Mucosa of gallbladder (tissue), 1 donor: Measurements from ENCODE around the gene MARCHF11. TPM values are rescaled to one million over a fixed set of nuclear protein-coding genes. Genes with fewer than 3 reads are reported as not detected.

Source experiments
- DNase-seq: peaks from one replicate; pipeline ENCODE4 v3.0.0-alpha.2; 2020; ENCODE audit warnings: low spot score
- total RNA-seq: library from RNA; stranded (reverse); gene quantifications from one replicate; pipeline ENCODE4 v1.2.1, GENCODE V29; 2021
- donor health status: DM: no; HTN: no; CAD: no.

Gene MARCHF11, protein sequence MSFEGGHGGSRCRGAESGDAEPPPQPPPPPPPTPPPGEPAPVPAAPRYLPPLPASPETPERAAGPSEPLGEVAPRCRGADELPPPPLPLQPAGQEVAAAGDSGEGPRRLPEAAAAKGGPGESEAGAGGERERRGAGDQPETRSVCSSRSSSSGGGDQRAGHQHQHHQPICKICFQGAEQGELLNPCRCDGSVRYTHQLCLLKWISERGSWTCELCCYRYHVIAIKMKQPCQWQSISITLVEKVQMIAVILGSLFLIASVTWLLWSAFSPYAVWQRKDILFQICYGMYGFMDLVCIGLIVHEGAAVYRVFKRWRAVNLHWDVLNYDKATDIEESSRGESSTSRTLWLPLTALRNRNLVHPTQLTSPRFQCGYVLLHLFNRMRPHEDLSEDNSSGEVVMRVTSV
- not detected for total RNA-seq

DNA sequence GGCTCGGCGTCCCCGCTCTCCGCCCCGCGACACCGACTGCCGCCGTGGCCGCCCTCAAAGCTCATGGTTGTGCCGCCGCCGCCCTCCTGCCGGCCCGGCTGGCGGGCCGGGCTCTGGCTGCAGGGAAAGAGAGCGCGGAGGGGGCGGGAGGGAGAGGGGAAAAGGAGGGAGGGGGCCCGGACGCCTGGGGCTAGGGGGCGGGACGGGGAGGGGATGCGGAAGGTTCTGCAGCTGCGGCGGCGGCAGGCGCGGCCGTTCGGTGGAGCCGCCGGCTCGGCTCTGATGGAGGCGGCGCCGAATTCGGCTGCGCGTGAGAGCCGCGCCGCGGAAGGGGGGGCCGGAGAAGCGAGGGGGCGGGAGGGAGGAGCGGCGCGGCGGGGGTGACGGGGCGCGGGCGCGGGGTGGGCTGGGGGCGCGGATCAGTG is at the start of gene MARCHF11:
Gene MARCHF11, minus strand, starts transcription at position 281 of the 425 bp plus-strand sequence. Its CDS starts 216 bp downstream, at position 65.
- no peak for DNase-seq

DNA sequence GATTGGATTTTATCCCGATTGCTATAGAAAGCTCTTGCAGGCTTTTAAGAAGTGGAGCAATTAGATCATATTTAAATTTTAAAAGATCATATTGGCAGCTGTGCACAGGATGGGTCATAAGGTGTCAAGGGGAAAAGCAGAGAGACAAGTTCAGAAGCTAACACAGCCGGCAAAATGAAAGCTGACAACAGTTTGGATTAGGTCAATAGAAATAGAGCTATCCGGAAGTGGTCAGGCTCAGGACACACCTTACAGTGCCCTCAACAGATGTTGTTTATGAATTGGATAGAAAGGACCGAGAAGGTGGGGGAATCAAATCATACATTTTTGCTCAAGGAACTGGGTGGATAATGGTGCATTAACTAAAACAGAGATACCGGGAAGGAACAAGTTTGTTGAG is 46.3 kb upstream of the MARCHF11 start:
- no peak for DNase-seq

DNA sequence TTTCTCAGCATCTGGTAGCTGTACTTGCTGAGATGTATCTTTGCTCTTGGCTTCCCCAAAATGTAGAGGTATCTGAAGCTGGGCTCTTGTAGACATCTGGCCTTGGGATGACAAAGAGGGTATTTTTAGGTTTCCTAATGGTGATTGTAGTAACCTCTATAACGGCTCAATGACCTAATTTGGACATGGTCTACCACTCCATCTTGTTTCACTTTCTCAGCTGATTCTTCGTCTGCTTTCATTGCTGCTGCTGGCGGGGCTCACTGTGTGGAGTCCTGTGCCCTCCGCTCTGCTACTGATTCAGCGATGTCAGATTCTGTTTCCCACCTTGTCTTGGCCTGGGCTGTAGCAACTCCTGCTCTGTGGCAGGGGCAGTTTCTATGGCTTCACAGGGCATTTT is 12.7 kb upstream of the MARCHF11 start:
- no peak for DNase-seq

DNA sequence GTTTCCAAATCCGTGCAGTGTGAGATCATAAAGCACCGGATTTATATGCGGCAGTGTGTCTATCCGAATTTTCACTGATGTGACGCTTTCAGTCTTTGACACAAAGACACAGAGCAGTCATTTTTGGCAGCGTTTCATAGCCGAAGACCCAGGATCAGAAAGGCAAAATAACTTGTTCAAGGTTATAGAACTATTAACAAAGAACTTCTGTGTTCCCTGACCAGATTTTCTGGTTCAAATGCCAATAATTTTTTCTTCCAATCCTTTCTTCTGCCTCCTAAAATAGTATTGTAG is 1.1 kb upstream of the MARCHF11 start:
- no peak for DNase-seq

DNA sequence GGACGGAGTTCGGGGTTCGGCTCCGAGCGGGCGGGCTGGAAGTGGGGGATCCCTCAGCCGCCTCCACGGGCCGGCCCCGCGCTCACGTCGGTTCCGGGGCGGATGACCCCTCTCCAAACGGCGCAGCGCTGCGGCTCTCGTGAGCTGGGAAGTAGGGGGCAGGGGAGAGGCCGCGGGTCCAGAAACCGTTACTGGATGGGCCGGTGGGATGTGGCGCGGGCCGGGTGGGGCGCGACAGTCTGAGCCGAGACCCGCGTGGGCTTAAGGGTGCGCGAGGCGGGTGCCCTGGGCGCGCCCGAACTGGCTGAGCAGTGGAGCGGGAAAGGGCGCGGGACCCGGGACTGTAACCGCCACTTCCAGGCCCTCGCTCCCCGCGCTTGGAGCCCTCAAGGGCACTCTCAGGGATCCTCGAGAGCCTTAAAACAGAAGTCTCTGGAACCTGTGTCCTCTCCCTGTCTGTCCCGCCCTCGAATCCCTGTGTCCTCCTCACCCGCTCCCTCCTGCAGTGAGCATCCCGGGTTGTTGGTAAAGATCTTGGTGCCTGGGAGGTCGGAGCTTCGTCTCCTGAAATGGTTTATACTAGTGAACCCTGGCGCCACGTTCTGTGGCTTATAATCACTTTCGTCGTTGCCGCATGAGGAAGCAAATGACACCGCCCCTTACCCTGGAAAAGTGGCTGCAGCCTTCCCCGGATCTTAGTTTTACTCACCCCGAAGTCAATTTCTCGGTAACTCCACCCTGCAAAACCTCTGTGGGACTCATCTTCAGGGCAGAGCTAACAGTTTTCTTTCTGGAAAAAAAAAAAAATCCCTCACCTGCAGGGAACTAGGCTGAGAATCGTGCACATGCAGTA is 571 bp upstream of the MARCHF11 start:
- no peak for DNase-seq

DNA sequence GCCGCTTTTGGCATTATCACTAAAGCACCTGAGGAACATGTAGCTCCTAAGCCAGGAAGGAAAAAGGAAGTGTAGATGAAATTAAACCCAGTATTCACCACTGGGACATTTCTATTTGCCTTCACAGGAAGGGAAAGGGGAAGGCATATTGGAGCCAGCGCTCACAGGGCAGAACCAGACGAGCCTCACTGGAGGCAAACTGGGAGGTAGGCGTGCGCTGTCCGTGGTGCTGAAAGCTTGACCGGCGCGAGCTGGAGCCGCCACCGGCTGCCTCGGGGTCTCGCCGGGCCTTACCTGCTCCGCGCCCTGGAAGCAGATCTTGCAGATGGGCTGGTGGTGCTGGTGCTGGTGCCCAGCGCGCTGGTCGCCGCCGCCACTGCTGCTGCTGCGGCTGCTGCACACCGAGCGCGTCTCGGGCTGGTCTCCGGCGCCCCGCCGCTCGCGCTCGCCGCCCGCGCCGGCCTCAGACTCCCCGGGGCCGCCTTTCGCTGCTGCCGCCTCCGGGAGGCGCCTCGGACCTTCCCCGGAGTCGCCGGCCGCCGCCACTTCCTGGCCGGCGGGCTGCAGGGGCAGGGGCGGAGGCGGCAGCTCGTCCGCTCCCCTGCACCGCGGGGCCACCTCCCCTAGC is 732 bp downstream of the MARCHF11 start:
- DNase-seq: peak; percentile 74

DNA sequence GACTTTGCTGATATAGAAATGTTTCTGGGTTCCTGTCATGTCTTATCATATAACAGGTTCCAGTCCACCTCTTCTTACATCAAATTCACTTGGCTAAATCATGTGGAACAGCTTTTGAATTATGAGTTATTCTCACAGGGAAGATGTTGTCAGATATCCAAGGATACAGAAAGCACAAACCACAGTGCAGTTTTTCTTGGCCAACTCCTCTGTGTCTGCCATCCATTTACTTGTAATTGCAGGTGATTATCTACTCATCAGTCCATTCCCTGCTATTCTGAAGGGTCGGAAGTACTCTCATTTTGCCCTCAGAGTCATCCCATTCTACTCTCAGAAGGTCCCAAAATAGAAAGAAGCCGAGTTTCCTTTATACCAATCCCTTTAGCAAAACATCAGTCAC is 10.0 kb downstream of the MARCHF11 start:
- DNase-seq: no peak

DNA sequence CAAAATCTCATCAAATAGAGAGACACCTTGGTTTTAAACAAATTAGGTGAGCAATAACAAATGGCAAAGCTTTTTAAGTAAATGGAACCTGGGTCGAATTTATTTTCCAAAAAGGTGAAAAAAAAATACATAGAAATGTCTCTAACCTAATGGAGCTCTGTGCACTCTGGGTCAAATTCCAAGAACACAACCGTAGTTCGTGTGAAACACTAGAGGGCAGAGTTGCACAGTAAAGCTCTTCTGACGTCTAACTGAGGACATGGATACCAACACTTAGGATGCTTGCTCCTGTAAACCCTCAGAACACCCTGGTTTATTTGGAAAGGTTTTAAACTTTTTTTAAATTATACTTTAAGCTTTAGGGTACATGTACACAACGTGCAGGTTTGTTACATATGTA is 18.9 kb downstream of the MARCHF11 start:
- DNase-seq: peak; percentile 19

DNA sequence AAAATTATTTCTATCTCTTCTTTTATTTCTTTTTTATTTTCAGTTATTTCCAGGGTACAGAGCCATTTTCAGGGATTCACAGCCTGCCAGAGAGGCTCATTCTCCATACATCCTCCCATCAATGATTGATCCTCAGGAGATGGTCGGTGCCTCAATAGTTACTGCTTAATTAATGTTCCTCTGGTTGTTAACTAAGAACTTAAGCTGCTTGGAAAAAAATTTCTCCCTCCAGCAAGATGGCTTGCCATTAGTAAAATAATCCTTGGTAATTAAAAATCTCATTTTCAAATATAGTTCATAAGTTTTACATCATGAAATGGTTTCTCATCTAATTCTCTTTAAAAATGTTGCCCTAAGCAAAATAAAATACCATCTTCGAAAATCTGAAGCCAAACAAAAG is 20.0 kb downstream of the MARCHF11 start:
- no peak for DNase-seq

DNA sequence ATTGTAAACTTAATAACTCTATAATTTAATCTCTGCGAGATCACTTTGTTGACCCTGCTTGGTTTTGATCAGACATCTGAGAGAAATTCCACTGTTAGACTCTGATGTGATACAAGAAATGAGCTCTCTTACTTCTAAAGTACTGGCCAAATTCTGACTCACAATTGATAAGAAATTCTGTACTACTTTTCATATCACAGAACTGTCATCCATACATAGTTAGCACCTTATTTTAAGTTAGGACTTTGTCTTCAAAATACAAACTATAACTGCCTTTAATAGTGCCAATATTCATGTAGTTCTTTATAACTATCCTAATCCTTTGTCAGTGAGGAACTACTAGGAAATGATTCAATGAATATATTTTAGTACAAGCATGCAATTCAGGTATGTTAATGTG is 23.4 kb downstream of the MARCHF11 start:
- no peak for DNase-seq

DNA sequence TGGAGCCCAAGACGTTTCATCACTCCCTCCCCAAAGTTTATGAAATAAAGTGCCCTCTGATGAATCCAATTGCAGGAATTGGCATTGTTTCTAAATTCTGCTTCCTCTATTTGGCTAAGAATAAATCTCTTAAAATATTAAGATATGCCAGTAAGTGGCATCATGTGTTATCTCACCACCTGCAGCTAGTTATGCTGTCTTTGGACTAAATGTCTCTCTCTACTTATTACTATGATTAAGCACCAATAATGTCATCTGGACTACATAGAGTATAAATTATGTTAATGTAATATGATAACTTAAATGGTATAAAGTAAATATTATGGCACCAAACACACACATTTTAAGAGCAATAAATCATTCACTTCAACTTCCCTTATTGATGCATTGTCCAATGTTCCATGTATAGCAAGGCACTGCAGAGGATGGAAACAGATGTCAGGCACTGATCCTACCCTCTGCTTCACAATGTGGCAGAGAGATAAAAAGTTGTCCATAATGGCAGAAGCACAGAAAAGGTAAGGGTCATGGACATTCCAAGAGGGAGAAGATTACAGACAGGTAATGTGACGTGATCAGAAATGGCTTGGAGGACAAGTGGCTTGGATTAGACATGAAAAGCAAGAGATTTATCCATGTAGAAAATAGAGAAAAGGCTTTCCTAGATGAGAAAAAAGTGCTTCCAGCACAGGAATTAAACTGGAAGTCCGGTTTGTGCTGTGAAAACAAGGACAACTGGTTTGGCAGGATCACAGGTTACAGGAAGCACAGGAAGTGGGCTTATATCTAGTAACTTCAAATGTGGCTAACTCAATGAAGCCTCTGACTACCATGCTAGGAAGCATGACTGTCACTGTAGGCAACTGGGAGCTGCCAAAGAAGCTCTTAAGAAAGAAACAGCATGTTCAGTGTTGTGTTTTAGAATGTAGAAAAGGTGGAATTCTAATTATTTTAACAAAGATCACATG is 26.7 kb downstream of the MARCHF11 start:
- DNase-seq: no peak

DNA sequence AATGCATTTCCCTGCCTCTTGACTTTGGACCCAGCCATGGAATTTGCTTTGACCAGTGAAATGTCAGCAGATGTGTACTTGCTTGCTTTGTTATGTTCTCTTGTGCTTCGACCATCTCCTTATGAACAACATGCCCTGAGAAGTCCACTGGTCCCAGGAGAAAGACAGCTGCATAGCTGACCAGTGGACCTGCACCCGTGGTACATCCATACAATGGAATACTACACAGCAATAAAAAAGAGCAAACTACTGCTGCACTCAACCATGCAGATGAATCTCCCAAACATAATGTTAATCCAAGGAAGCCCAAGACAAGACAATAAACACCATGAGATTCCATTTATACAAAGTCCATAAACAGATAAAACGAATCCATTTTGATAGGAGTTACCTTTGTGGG is 30.0 kb downstream of the MARCHF11 start:
- DNase-seq: no peak

DNA sequence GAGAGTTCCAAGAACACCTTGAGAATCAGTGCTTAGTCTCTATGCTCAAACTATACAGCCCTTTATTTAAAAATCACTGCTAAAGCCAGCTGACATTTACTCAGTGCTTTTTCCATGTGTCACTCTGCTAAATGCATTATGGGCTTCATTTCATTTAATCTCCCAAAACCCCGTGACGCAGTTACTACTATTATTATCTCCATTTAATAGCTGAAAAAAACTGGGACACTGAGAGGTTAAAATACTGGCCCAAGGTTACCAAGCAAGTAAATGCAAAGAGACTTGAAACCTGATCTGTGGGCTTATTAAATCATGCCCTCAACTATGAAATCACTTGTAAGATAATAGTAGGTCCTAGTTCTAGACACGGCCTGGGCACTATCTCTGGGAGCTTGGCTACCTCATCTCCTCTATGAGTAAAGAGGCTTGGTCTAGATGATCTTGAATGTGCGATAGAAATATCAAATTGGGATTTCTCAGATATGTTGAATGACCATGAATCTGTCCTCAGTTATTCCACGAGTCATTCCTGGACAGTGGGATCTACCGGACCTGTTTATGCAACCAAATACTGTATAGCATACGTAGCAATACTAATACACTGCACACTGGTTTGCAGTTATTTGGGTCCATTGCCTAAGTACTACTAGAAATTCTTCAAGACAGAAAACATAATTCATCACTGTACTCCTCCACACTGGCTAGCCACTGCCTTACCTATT is 32.3 kb downstream of the MARCHF11 start:
- DNase-seq: no peak

DNA sequence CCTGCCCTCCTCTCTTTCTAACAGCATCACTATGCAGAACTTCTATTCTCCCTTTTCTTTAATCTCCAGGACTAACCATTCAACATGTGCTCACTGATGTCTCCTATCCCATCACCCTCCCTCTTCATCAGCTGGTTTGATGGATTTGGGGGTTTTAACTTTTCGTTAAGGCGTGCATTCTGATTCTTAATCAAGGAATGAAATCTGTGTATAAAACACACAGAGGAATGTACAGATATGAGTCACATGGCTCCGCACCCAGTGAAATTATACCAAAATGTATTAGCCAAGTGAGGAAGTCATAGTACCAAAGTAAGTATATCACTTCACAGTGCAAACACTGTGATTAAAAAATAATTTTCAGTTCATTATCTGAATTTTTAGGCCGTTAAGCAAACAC is 35.2 kb downstream of the MARCHF11 start:
- no peak for DNase-seq

DNA sequence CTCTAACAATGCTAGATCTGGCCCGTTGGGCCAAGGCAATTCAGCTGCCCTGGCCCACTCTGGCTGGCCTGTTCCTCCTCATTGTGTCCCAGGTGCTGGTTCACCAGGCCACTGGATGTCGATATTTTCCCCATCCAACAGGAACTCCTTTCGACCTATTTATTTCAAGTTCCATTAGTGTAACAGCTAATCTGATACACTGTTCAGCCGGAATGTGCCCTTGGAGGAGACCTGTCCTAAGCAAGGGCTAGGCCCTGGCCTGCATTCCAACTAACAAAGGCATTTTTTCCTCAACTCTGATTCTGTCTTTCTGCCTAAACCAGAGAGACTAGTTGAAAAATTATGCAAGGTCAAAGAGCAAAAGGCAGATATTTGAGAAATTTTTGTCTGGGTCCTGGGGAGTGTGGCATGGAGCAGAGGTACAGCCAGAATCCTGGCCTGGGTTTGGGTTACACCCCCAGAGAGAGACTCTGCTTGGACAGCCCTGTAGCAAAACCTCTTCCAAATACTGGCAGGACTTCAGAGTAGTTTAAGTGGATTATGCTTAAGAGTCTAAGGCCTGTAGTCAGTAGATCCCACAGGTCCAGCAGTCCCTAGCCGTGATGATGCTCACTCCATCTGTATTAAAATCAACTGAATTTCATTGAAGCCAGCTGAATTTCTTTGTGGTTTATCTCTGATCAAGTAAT is 36.1 kb downstream of the MARCHF11 start:
- no peak for DNase-seq

DNA sequence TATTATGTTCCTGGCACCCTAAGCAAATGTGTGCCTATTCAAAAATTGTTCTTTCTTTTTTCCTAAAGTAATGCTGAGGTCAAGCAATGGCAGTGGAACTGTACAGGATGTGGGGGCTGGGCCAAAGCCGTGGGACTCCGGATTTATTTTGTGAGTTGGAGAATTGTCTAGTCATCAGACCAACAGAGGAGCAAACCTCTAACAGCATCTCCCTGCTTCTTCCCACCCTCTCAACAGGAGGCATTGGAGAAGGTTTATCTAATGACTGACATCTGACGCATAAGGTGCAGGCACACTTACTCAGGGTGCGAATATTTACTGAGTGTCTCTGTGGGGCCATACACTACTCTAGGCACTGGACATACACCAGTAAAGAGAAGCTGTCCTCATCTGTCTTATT is 38.6 kb downstream of the MARCHF11 start:
- DNase-seq: no peak

DNA sequence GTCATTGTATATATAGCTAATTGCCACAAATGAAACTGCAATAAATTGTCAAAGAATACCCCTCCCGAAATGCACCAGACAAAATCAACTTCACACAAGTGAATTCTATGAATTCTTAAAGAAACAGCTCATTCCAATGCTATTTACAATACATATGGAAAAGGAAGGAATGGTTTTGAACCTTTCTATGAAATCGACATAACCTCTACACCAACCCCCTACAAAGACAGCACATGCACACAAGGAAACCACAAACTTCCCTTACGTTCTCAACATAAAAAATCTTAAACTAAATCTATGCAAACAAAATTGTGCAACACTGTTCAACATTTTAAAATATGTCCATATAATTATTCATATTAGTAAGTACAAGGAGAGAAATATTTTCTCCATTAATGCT is 39.2 kb downstream of the MARCHF11 start:
- no peak for DNase-seq

DNA sequence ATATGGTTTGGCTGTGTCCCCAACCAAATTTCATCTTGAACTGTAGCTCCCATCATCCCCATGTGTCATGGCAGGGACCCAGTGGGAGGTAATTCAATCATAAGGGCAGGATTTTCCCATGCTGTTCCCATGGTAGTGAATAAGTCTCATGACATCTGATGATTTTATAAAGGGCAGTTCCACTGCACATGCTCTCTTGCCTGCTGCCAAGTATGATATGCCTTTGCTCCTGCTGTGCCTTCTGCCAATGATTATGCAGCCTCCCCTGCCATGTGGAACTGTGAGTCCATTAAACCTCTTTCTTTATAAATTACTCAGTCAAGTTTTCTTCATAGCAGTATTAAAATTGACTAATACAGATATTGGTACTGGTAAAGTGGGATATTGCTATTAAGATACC is 42.4 kb downstream of the MARCHF11 start:
- no peak for DNase-seq

DNA sequence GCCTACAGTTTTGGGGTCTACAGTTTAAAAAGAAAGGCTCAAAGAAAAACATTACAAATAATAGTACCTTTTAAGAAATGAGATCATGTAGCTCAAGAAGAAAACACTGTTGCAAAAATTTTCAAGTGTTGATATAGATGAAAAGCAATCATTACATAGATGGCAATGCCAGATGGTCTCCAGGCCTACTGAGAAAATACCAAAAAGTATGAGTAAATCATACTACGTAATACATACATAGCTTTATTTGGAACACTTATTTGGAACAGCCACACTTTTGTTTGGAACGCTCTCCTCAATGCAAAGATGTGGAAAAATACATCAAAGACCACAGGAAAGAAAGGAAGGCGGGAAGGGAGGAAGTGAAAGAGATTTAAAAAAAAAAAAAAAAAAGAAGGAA is 44.1 kb downstream of the MARCHF11 start:
- no peak for DNase-seq

DNA sequence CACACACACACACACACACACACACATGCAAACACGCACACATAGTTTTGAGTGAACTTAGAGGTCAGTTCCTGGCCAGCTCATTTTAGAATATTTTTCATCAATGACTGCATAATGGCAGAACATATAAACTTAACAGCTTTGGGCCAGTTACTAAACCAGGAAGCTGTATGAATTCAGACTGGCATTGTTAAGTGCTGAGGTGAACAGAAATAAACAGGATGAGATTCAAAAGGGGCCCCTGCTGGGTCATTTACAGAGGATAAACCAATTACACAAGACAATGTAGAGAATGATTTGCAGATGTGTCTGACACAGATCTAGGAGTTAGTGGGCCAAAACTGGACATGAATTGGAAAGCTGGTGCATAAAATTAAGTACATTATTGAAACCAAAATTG is 44.6 kb downstream of the MARCHF11 start:
- DNase-seq: no peak
